ENCODE data around the gene ZNF408.
"Not testable (repeated sequence)": the region's sequence is repeated elsewhere in the genome, so short reads cannot be mapped to it uniquely, and the experiment has no call there.

Gene ZNF408

GRCh38 chr11:46695345-46696211 lies 5.3 kb upstream of the ZNF408 start:
- in situ Hi-C loops (cut with HindIII; ENCODE audit: low sequenced_read_pairs): no loop called here

- in situ Hi-C loops (cut with HindIII; ENCODE audit: low sequenced_read_pairs): no loop called here
These were observed 4.6 kb upstream of the ZNF408 start for GRCh38 chr11:46696212-46696558.

DNA sequence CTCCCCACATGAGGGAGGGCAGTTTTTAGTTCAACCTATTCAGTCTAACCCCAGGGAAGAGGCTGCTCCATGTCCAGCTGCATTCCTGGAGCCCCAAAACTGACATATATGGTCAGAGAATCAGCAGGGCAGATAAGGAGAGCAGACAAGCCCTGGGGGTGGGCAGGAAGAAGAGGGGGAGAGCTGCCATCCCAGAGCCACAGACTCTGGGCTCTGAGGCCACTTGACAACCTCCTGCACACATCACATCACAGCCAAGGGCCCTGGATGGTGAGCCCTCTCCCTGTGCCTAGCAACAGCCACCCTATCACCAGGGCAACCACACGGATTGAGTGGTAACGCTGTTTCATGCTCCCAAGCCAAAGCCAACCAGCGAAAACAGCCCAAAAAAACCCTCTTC lies 3.5 kb upstream of the ZNF408 start:
- in situ Hi-C loops (cut with HindIII; ENCODE audit: low sequenced_read_pairs): no loop called here

GRCh38 chr11:46697723-46698122 lies 3.1 kb upstream of the ZNF408 start:
- in situ Hi-C loops (cut with HindIII; ENCODE audit: low sequenced_read_pairs): no loop called here

DNA sequence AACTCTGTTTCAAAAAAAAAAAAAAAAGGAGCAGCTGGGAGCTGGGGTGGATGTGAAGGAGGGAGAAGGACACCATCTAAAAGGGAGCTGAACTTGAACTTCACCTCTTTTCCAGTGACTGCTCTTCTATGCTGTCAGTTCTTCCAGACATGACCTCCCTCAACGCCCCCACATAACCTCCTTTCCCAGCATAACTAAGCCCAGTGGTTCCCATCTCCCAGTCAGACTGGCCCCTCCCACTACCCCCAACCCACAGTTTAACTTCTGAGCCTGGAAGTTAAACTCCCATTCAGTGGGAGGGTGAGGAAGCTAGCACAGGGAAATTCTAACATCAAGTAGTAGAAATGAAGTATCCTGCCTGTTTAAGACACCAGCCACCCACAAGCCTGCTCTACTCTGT lies 2.2 kb upstream of the ZNF408 start:
- in situ Hi-C loops (cut with HindIII; ENCODE audit: low sequenced_read_pairs): no loop called here

DNA sequence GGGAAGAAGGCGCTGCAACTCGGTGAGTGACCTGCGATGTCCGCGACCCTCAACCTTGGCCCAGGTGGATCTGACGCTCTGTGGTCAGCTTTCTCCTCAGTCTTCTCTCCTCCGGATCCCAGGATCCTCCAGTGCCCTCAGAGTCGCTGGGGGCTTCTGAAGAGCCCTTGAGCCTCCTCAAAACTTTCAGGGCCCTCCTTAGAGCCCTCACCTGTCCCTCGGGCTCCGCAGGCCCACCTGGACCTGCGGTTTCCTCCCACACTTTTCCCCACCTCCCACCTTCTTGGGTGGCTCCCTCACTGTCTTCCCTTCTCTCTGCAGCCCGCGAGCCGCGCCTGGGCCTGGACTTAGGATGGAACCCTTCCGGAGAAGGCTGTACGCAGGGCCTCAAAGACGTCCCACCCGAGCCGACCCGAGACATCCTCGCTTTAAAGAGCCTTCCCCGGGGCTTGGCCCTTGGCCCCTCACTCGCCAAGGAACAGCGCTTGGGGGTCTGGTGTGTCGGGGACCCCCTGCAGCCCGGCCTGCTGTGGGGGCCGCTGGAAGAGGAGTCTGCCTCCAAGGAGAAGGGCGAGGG lies 335 bp downstream of the ZNF408 start:
- in situ Hi-C loops (cut with HindIII; ENCODE audit: low sequenced_read_pairs): no loop called here

GRCh38 chr11:46705070-46705688 lies 4.3 kb downstream of the ZNF408 start:
- in situ Hi-C loops (cut with HindIII; ENCODE audit: low sequenced_read_pairs): no loop called here

DNA sequence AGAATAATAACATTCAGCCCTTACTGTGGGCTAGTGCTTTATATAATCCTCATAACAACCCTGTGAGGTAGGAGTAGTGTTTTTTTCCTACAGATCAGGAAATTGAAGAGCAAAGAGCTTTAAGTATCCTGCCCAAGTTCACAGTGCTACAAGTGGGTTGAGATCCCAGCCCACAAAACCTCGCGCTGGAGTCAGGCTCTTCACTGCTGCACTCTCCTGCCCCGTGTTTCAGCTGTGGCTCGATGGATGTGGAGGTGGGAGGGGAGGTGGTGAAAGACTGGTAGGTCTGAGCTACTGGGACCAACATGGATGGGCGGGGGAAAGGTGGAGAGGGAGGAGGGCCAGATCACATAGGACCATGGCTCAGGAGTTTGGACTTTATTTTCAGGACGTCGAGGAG lies 6.1 kb downstream of the ZNF408 start:
- in situ Hi-C loops (cut with HindIII; ENCODE audit: low sequenced_read_pairs): no loop called here

DNA sequence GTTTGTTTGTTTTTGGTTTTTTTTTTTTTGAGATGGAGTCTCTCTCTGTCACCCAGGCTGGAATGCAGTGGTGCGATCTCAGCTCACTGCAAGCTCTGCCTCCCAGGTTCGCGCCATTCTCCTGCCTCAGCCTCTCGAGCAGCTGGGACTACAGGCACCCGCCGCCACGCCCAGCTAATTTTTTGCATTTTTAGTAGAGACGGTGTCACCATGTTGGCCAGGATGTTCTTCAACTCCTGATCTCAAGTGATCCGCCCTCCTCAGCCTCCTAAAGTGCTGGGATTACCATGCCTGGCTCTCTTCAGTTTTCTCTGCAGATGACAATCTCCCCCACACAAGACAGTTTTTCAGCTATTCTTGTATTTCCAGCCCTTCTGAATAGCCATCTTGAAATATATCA lies 8.5 kb downstream of the ZNF408 start:
- in situ Hi-C loops (cut with HindIII; ENCODE audit: low sequenced_read_pairs): not testable (repeated sequence)

- in situ Hi-C loops (cut with HindIII; ENCODE audit: low sequenced_read_pairs): no loop called here
These were observed 10.0 kb downstream of the ZNF408 start for GRCh38 chr11:46710821-46711269.

DNA sequence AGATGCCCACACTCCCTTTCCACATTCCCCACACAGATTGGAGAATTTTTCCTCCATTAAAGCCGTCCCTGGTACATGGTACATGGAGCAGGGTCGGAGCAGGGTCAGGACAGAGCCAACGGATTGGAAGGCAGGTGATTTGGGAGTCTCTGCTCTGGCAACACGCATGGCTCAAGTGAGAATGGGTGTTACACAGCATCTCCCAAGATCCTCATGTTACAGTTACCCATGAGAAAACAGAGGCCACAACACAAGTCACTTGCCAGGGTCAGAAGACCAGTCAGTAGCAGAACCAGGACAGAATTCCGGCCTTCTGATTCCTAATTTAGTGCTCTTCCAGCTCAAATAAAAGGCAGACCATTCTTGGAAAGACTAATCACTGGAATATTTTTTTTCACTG lies 10.5 kb downstream of the ZNF408 start:
- in situ Hi-C loops (cut with HindIII; ENCODE audit: low sequenced_read_pairs): no loop called here

DNA sequence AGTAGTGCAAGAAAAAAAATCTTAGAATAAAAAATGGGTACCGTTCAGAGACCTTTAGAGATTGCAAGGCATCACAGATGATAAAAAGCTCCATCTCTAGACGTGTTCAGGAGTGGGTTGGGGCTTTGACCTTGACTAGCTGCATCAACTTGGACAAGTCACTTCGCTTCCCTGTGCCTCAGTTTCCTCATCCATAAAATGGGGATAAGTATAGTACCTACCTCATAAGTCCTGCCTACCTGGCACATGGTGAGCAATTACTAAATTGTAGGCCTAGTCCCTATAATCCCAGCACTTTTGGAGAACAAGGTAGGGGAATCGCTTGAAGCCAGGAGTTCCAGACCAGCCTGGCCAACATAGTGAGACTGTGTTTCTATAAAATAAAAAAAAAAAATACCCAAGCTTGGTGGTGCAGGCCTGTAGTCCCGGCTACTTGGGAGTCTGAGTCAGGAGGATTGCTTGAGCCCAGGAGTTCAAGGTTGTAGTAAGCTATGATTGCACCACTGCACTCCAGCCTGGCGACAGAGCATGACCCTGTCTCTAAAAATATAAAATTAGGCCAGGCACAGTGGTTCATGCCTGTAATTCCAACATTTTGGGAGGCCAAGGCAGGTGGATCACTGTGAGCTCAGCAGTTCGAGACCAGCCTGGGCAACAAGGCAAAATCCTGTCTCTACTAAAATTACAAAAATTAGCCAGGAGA lies 12.2 kb downstream of the ZNF408 start:
- in situ Hi-C loops (cut with HindIII; ENCODE audit: low sequenced_read_pairs): no loop called here

DNA sequence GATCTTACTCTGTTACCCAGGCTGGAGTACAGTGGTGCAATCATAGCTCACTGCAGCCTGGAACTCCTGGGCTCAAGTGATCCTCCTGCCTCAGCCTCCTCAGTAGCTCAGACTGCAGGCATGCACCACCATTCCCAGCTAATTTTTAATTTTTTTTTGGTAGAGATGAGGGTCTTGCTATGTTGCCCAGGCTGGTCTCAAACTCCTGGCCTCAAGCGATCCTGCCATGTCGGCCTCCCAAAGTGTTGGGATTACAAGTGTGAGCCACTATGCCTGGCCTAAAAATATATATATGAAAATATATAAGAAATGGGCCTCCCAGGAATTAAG lies 17.0 kb downstream of the ZNF408 start:
- in situ Hi-C loops (cut with HindIII; ENCODE audit: low sequenced_read_pairs): not testable (repeated sequence)

DNA sequence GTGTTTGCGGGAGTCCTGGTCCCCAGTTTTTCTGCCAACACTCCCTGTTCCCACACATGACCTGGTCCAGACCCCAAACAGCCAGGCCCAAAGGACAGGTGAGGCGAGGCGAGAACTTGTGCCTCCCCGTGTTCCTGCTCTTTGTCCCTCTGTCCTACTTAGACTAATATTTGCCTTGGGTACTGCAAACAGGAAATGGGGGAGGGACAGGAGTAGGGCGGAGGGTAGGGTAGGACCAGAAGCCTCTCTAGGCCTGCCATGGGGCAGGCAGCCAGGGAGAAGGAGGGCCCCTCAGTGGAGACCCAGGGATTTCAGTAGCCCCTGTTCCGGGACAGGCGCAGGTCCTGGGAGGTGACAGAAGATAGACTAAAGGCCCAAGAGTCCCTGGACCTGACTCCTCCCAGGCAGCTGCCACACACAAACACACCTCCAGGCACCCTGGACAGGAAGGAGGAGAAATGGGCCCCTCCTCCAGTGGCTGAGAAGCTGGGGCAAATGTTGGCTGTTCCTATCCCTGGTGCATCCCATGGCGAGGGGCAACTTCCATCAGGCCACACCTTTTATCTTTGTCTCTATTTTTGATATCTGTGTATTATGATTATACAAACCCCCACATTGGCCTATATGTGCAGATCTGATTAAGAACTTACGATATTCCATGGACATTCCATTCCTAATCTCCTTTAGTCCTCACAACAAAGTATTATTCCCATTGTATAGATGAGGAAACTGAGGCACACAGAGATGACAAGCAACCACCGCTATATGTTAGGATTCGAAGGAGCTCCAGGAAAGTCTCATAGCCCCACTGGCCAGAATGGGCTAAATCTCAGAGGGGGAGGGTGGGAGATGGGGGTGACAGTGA lies 17.6 kb downstream of the ZNF408 start:
- in situ Hi-C loops (cut with HindIII; ENCODE audit: low sequenced_read_pairs): no loop called here

DNA sequence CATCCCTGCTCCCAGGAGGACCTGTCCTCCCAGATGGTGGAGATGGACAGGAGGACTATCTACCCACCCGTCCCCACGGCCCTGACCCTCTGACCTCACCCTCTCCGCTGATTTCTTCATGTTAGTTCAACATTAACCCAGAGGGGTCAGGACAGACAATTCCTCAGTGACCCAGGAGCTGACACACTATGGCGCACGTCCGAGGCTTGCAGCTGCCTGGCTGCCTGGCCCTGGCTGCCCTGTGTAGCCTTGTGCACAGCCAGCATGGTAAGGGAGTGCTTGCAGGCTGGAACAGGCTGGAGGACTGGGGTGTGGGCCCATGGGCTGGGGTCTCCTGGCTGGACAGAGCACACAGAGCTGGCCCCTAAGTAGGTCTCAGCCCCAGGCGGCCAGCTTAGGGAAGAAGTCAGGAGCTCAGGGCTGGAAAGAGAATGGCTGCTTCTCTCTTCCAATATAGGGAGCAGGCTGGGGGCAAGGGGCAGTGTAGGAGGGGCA lies 18.3 kb downstream of the ZNF408 start, which contains the start of gene F2:
Gene F2, plus strand, starts transcription at position 166 of the 495 bp plus-strand sequence. Its CDS starts 23 bp downstream, at position 189.
- in situ Hi-C loops (cut with HindIII; ENCODE audit: low sequenced_read_pairs): no loop called here

DNA sequence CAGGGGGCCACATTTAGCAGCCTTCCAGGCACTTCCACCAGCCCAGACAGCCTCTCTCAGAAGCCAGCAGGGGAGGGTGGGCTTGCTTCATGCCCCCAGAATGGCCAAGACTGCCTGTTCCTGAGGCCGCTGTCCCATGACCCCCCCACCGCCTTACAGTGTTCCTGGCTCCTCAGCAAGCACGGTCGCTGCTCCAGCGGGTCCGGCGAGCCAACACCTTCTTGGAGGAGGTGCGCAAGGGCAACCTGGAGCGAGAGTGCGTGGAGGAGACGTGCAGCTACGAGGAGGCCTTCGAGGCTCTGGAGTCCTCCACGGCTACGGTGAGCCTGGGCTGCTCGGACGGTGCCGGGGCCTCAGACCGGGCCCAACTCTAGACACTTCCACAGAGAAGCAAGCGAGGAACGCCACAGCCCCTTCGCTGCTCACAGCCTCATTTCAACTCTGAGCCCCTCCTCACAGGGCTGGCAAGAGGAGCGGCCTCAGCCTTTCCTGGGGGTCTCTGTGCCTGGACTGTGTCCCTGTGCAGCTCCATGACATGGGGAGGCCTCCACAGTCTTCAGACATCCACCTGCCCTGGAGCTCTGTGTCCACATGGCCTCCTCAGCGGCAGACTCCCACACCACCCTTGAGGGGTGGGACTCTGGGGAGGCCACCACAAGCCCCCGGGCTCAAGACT lies 18.9 kb downstream of the ZNF408 start:
- in situ Hi-C loops (cut with HindIII; ENCODE audit: low sequenced_read_pairs): no loop called here

DNA sequence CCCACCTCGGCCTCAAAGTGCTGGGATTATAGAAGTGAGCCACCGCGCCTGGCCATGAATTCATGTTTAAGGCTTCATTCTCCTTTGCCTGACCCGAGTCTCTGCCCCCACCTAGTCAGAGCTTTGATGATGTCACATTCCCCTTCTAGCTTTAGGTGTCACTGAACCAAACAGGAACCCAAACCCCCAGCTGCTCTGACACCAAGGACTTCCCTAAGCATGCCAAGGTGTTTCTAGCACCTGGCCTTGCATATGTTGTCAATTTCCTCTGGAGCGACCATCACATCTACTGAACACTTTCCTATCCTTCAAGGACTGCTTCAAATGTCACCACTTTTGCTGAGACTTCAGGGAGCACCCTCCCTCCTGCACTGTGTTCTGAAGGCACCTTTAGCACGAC lies 20.5 kb downstream of the ZNF408 start:
- in situ Hi-C loops (cut with HindIII; ENCODE audit: low sequenced_read_pairs): no loop called here

GRCh38 chr11:46722566-46723358 lies 21.9 kb downstream of the ZNF408 start:
- in situ Hi-C loops (cut with HindIII; ENCODE audit: low sequenced_read_pairs): no loop called here

GRCh38 chr11:46723359-46723680 lies 22.5 kb downstream of the ZNF408 start:
- in situ Hi-C loops (cut with HindIII; ENCODE audit: low sequenced_read_pairs): no loop called here

Data from endothelial cell of hepatic sinusoid (primary cell).